Neural progenitor cell (in vitro differentiated cells): ENCODE measurements around the gene COL11A1.

Experiments
- CTCF ChIP-seq: fragments of 200-600 bp; sonication (generic); IDR thresholded peaks from 2 replicates; pipeline ENCODE4 v1.5.1; 2017; ENCODE audit warnings: antibody characterized with exemption, mild to moderate bottlenecking
- EZH2 ChIP-seq: fragments of 200-600 bp; sonication (generic); IDR thresholded peaks from 2 replicates; pipeline ENCODE4 v1.6.1; 2017; ENCODE audit warnings: antibody characterized with exemption, mild to moderate bottlenecking, moderate library complexity

- TF ChIP-seq CTCF (no peak), EZH2 (no peak)
Observed at GRCh38 chr1:103024051-103024450, 84.3 kb downstream of the COL11A1 start.
